HL-60/S4 (cell line): ENCODE data around the gene EIF3D.

Source experiments
- in situ Hi-C: fragments of 300-500 bp; cut with MboI; formaldehyde crosslinking; loops from 2 replicates; pipeline ENCODE4 v1.14.3; 2022; ENCODE audit warnings: low sequenced_read_pairs

Gene EIF3D

DNA sequence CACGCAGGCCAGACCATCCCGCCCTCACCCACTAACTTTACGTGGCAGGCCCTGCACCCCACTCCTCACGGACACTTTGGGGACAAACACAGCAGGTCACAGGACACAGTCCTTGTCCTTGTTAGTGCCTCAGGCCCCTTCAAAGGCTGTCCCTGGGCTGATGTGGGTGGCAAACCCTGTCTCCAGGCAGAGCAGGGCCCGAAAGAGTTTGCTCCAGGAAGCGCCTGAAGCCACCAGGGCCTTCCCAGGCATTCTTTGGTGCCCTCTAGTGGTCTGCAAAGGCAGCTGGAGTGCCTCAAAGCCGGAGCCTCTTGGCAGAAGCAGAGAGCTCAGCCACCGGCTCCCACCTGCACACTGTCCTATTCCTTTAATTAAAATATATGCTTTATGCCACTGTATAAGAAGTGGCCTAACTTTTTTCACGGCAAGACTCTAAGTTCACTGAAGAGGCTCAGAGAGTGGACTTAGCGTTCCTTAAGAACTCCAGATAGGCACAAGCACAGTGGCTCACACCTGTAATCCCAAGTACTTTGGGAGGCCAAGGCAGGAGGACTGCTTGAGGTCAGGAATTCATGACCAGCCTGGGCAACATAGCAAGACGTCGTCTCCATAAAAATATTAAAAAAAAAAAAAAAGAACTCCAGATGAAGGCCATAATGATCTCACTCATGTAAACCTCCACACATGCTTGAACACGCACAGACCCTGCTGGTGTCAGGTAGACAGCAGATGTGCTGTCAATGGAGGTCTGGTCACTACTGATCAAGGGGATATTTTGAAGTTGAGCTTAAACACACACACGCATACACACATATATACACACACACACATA, 58.6 kb downstream of the EIF3D start:
- in situ Hi-C loops = no loop called here

DNA sequence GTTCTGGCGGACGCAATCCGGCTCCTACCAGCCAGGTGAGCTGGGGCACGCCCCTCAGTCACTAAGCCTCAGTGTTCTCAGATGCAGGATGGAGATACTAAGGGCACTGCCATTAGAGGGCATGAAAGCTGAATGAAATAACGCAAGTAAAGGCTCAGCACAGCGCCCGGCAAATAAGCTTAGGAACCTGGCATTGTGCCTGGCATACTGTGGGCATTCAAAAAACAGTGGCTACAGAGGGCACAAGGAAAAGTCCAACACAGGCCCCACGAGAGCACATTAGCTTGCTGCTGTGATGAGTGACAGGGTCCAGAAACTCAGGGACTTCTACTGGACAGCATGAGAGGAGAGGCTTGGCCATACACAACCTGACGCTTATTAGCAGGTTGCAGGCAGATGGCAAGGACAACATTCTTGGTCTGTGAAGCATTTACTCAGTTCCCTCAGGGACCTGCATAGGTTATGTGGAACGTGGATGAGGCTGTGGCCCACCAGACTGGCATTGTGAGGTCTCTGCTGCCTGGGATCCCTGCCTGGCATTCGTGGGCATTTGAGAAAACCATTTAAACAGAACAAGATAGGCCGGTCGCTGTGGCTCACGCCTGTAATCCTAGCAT, 59.8 kb downstream of the EIF3D start:
- in situ Hi-C loops = no loop called here

DNA sequence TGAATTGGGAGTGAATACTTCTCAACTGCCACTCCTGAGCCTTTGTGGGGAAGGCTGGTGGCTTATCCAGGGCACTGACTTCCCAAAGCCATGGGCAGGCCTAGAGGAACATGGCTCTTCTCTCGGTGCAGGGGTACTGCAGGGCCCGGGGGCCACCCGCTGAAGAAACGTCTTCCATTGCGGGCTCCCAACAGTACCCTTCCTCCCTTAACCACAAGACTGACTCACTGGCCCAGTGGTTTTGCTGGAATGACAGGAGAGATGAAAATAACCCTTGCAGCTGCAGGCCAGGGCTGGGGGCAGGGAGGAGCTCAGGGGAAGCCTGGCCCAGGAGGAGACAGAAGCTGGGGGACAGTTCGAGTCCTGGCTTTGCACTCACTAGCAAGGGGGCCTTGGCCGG, 61.0 kb downstream of the EIF3D start:
- in situ Hi-C loops = no loop called here

DNA sequence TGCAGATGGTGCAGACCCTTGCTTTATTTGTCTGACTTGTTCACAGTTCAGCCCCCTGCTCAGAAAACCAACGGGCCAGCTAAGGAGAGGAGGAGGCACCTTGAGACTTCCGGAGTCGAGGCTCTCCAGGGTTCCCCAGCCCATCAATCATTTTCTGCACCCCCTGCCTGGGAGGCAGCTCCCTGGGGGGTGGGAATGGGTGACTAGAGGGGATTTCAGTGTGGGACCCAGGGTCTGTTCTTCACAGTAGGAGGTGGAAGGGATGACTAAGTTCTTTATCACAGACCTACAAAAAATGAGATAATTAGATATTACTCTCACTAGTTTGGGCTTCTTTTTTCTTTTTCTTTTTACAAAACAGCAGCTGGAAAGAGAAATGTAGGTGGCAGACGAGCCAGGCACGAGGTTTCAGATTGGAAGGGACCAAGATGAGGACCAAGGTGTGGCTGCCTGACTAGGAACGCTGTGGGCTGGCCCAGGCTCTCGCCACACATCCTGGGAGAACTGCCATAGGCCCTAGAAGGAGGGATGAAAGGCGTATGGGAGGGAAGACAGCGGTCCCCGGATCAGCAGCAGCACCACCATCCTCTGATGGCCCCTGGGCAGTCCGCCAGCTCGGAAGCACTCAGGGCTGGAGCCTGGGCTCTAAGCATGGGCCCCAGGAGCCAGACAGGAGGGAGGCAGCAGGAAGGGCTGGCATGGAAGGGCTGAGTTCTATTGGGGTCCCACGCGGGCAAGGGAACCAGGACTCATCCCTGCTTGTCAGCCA, 61.7 kb downstream of the EIF3D start:
- in situ Hi-C loops = no loop called here

DNA sequence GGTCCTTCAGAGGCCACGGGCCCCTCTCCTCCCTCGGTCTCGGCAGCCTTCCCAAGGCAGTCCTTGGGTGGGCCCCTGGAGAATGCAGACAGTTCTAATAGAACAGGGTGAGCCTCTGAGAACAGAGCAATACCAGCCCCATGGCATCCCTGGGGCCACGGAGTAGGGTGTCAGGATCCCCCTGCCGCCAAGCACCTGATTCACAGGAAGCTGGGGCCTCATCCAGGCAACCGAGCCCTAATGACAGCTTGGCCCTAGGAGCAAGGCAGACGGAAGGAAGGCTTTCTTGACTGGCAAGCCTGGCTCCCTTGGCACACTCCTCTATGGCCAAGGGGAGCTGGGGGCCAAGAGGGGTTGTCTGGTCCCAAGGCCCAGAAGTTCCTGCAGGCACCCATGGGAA, 62.7 kb downstream of the EIF3D start:
- in situ Hi-C loops = no loop called here

DNA sequence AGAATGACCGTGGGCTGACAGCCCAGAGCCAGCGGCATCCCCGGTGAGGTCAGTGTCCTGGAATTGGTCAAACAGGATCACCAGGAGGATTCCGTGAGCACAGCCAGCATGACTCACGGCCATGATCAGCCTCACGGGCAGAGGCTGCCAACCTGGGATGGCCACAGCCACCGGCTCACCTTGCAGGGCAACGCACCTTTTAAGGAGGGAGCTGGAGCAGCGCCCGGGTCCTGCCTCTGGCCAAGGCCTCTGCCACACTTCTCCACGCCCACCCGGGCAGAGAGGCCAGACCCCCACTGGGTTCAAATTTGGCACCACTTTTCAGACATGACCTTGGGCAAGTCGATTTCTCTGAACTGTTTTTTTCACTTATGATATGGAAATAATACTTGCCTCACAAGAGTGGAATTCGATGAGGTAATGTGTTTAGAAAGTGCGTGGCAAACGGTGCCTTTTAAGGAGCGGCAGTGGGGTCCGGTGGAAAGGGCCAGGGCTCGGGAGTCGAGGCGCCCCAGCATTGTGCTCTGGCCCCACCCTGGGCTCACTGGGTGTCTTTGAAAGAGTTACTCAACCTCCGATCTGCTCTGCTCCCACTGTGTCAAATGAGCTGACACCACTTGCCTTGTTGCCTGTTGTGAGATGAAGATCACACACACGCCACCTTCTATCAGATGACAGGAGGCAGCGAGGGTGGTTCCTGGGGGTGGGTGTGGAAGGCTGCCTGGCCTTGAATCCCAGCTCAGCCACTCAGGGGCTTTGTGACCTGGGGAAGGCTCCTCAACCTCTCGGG, 63.5 kb downstream of the EIF3D start:
- in situ Hi-C loops = no loop called here

DNA sequence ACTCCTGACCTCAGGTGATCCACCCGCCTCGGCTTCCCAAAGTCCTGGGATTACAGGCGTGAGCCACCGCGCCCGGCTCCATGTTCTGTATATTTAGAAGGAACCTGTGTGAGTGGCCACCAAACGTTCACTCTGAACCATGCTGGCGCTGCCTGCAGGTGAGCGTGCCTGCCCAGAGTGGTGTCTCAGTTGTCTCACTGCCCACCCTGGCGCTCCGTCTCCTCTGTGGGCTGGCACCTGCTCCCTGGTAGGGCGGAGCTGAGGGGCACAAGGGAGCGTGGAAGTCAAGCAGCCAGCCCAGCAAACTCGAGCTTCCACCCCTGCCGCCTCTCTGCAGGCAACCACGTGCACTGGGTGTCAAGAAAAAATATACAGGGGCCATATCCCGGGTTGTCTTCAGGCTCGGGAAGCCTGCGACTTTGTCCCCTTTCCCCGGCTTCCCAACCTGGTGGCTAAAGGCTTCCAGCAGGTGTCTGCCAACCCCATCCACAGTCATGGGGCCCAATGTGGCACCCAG, 64.2 kb downstream of the EIF3D start:
- in situ Hi-C loops = no loop called here

DNA sequence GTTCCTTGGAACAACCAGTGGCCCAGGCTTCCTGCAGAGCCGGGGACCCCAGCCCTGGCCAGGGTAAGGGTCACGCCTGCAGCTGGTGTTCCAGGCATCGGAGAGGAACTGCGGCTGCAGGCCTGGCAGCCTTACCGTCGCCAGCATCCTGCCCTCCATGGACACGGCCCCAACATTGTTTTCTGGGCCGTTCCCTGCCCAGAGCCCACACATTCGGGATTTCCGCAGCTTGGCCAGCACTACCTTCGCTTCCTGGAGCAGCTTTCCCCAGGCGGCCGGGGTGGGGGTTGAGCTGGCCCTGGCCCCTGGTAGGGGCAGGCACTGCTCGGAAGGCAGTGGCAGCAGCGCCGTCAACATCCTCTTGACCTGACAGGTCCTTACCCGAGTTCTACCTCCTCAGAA, 65.2 kb downstream of the EIF3D start:
- in situ Hi-C loops = no loop called here

DNA sequence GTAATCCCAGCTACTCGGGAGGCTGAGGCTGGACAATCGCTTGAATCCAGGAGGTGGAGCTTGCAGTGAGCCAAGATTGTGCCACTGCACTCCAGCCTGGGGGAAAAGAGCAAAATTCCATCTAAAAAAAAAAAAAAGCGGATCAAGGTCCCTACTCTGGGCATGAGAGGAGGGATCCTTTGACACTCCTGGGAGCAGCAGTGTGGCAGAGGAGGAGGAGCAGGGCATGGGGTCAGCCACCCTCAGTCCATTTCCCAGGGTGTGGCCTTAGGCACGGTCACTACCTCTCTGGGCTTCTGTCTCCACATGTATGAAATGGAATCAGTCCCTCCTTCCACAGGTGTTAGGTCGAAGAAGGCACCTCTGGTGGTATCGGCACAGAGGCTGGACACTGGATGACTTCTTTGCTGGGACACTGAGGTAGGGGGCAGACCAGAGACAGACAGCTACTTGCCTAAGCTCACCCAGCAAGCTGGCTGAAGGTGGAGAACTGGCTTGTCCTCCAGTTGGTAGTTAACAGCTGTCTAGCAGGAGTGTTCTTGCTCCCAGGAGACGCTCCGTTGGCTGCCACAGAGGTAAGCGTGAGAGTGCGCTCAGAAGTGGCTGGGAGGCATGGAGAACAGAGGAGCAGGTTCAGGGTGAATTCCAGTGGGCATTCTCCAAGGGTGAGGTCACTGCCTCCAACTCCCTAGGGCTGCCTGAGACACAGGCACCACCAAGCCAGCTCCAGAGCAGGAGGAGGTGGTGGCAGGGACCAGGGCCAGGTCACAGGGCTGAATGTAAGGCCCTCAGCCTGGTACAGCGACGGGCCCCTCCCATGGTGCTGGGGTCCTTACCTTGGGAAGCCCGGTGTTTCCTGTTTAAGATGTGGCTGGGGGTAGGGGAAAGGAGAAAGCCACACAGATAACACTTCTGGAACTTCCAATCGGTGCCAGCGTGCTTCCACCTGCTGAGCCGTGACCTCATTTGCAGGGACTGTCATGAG, 67.0 kb downstream of the EIF3D start:
- in situ Hi-C loops = no loop called here
